GM18867 (cell line): ENCODE data around the gene CCDC190.
"Not testable (repeated sequence)": the region's sequence is repeated elsewhere in the genome, so short reads cannot be mapped to it uniquely, and the experiment has no call there.

Experiments
- ATAC-seq: cut with Tn5 transposase; IDR thresholded peaks from one replicate; pipeline ENCODE4 v1.9.1; 2021; ENCODE audit warnings: mild to moderate bottlenecking, moderate library complexity; ENCODE audit not compliant: unreplicated experiment

CCDC190 gene

DNA sequence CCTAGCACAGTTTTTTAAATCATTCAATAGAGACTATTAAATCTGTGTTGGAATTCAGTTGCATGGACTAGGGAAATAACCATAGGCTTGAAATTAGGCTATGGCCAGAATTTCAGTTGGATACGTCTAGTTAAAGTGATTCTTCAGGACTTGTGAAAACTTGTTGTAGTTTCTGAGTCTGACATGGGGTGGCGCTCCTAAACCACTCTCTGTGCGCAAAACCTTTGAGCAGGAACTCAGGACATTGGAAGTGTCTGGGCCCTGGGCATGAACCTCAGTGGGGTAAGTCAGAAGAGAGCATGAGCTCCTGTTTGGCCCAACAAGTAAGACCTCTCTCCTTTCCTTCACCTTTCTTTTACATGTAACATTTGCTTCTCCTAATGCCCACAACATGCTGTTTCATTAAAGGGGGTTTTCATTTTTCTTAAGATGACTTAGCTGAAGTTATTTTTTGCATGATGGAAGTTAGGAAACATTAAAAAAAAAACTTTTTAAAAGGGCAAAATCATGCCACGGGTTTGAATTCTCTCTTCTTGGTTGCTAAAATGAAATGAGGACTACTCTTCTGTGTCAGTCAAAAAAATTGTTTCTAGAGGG, 17.1 kb upstream of the CCDC190 start:
- ATAC-seq: no peak

DNA sequence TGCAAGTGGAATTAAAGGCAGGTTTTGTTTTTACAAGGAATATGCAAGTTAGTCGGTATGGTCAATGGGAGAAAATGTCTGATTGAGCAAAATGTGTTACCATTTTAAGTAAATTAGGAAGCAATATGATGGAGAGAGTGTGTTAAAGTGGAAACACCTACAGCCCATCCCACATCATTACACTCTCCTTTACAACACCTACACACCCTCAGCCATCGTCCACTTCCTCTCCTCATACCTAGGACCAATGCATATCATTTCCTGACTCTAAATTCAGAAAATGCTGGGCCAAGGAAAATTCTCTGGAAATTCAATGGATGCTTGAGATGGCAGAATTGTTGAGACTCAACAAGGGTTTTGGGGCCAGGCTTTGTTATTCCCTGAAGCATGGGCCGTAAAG, 16.4 kb upstream of the CCDC190 start:
- ATAC-seq: no peak

DNA sequence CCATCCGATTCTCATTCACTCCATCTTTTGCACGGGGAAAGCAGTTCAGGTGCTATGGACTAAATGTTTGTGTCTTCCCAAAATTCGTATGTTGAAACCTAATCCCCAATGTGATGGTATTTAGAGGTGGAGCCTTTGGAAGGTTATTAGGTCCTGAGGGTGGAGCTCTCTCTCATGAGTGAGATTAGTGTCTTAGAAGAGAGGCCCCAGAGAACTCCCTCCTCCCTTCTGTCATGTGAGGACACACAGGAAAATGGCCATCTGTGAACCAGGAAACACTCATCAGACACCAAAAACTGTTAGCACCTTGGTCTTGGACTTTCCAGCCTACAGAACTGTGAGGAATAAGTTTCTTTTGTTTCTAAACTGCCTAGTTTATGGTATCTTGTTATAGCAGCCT, 15.8 kb upstream of the CCDC190 start:
- ATAC-seq: no peak

DNA sequence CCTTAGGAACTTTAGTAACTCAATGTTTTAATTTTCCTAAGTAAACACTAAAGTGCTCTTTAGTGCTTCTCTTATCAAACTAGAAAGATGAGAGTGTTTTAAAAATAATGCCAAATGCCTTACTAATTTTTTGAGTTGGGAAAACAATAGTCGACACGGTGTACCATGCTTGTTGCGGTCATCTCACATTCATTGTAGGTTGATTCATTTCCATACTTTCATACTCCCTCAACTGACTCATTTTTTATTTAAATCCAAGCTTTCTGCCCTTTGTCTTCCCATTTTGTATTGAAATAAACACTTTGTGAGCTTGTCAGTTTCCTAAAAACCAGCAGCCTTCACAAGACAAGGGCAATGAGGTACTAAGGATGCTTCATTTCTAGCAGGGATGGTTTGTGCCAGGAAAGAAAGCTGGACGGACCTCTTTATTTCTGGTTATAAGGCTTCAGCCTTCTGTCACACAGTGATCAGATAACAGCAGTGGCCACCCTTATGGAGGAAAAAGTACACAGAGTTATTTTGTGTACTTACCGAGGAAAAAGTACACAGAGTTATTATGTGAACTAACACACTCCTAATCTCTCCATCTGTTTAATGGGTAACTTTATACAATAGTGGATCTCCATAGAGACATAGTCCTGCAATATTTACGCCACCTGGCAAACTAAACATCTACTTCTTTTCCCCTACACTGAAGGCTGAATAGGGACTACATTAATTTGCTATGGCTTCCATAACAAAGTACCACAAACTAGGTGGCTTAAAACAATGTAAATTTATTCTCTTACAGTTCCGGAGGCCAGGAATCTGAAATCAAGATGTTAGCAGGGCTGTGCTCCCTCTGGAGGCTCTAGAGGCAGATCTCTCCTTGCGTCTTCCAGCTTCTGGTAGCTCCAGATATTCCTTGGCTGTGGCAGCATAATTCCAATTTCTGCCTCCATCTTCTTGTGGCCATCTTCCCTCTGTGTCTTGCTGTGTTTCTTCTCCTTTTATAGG, 13.0 kb upstream of the CCDC190 start:
- ATAC-seq: no peak

DNA sequence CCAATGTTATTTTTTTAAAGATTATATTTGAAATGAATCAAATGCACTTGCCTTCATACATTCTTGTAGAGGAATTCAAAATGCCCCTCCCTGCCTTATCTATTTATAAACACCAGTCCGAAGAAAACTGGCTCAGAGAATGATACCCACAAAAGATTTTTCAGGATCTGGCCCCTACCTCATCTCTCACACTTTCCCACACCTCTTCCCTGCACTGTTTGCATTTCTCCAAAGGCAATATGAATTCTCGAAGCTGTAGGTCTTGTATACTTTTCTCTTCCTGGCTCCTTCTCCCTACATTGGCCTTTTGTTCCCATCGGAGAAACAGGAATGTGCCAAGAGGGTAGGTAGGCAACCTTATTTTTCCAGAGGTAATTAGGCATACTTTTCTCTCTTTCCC, 12.0 kb upstream of the CCDC190 start:
- no peak for ATAC-seq

DNA sequence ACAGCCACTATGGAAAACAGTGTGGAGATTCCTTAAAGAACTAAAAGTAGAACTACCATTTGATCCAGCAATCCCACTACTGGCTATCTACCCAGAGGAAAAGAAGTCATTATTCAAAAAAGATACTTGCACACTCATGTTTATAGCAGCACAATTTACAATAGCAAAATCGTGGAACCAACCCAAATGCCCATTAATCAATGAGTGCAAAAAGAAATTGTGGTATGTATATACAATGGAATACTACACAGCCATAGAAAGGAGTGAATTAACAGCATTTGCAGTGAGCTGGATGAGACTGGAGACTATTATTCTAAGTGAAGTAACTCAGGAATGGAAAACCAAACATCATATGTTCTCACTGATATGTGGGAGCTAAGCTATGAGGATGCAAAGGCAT, 10.4 kb upstream of the CCDC190 start:
- ATAC-seq: not testable (repeated sequence)

DNA sequence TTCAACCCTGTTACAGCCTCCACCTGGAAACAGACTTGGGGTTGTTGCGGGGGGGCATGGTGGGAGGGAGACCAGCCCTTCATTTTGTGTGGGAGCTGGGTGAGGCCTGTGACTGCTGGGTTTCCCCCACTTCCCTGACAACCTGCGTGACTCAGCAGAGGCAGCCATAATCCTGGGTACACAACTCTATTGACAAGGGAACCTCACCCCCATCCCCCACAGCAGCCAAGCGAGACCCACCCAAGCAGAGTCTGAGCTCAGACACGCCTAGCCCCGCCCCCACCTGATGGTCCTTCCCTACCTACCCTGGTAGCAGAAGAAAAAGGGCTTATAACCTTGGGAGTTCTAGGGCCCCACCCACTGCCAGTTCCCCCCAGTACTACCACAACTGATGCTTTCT, 8.0 kb upstream of the CCDC190 start:
- ATAC-seq: no peak

DNA sequence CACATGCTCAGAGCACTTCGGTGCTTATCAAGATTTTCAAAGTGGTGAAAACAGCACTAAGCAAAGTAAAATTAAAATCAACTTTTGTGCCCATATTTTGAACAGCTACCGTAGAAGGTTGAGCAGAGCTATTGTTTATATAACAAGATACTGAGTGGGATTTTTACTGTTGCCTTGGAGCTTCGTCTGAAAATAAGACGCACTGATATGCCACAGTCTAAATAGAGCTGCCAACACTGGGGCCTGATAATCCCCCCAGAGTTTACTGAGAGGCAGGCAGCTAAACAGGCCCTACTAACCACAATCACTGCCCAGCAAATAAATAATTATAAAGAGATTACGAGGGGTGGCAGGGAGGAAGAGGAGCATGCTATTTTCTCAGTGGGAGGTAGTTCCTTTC, 650 bp upstream of the CCDC190 start:
- ATAC-seq: no peak

DNA sequence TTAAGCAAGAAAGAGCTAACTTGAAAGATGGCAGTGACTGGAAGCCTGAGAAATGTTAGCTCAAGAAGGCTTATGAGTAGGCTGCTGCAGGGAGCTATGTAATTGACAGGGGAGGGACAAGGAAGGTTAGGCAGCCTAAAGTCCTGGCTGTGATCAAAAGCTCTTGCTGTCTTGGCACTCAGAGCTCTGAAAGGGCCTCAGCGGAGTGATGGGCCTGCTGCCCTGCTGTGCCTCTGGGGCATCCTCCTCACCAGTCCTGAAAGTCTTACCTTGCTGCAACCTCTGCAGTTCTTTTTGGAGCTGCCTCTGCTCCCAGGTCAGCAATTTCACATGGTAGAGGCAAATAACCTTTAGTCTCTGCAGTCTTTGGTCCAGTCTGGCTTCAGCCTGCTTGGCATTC, 1.8 kb downstream of the CCDC190 start:
- ATAC-seq: no peak

DNA sequence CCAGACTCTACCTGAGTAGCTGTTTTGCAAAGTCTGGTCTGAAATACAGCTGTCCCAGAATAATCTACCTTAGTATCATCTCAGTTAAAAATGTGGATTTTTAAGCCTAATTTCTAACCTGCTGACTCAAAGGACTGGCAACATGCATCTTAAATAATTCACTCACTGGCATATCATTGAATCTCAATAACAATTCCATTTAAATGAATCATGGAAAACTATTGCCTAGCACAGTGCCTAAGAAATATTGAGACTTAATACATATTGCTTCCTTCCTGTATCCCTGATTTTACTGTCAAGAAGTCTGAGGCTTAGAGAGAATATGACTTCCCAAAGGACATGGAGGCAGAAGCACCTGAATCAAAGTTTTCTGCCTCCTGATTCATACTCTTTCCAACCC, 3.1 kb downstream of the CCDC190 start:
- no peak for ATAC-seq

DNA sequence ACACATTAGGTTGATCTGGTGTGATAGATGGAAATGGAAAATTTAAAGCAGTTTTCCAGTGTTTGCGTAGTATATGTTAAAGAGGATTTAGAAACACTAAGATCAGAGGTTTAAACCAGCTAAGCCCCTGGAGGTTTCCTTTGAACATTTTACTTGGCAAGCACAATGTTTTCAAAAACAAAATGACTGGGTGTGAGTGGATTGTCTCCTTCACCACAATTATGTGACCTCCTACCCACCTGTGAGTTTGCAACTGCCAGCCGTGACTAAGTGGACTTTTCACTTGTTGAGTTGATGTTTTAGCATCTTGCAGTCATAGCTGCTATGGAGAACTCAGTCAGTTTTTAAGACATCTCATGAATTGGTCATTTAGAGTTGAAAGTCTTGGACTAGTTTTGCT, 4.7 kb downstream of the CCDC190 start:
- no peak for ATAC-seq

DNA sequence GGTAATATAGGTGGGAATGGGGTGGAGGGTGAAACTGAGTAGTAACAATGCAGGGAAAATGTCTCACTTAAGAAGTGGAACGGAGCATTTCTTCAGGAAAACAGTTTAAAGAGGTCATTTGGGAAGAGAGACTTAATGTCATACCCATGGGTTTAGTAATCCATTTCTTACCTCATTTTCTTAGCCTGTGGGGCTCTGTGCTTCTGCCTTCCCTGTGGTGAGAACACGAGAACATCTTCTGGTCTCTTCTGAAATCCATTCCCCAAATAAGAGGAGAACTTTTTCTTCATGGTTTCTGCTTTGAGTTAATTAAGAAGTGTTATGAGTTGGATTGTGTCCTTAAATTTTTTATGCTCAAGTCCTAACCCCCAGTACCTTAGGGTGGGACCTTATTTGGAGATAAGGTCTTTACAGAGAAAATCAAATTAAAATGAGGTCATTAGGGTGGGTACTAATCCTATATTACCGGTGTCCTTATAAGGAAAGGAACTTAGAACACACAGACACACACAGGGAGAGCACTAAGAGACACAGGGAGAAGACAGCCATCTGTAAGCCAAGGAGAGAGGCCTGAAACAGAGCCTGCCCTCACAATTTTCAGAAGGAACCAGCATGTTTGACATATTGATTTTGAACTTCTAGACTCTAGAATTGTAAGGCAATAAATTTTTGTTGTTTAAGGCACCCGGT, 5.4 kb downstream of the CCDC190 start:
- ATAC-seq: no peak

DNA sequence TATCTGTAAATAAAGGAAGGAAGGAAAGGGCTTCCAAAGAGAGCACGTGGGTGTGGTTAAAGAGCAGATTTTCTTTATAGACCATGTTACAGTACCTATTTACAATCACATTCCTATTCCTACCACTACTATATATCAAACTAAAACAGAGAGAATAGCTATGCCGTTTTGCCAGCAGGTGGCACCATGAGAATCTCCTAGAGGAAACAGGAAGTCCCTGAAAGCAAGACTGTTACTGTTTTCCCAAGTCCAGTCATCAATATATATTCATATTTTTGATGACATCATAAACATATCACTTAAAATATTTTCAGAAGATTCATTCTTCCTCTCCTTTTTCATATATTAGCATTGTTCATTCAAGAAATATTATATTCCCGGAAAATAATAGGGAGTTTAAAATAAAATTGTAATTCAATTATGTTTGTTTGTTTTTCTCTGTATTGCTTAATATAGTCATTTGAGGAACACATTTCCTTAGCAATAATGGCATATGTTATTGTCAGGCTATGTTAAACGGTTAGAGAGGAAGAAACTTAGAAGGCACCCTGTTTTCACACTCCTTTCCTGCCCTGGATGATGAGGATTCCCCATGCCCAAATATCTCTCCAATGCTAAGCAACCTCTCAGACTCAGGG, 6.6 kb downstream of the CCDC190 start:
- peak; percentile 91 for ATAC-seq

DNA sequence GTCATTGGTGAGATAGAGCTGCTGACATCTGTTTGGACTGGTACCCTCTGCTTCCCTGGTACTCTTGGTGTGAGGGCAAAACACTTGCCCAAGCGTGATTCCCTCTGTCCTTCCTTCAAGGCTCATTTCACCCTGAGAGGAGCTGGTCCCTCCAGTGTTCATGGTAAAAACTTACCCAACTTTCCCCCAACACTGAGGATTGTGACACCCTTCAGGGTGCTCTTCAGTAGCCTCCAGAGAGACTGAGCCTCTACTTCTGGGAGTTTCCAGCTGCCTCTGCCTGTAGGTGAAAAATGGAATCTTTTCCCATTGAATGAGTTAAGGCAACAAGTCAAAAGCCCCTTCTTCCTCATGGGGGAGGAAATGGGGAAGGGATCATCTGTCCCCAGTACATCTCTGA, 9.6 kb downstream of the CCDC190 start:
- no peak for ATAC-seq

DNA sequence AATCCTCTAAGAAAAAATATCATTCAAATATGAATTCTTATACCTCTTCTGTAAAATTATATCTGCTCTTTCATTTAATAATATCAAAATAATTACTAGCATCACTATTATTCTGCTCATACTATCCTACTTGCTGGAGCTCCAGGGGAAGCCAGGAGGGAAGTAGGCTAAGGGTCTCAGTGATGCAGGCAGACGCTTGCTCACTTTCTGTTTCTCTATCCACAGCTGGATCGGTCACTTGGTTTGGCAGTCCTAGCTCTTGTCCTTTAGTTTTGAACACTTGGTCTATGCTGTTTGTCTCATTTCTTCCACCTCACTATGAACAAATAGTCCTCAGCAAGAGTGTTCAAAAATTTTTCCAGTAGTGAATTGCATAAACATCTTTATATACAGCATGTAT, 11.3 kb downstream of the CCDC190 start:
- ATAC-seq: no peak

DNA sequence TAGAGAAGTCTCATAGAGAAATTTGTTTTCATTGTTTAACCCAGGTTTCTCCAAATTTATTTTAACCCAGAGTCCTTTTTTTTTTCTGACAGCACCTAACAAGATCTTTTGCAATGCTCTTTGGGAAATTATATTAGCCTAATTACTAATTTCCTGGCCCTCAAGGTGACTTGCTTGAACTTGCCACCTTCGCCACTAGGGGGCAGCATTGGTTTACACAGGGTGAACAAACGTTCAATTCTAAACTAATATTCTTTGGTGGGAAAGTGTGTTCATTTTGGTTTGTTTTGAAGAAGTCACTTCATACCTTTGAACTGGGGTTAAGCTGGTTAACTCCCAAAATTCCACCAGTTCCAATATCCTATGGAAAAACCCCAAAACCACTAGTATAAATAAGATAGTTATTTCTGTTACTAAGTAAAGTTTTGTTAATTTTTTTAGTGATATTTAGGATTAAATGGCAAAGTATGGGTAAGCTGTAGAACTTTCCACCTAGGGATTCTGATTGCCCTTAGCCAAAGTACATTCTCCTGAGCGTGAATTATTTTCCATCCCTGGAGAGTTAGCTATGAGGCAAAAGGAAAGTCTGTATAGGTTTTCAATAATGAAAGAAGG, 13.0 kb downstream of the CCDC190 start:
- ATAC-seq: peak; percentile 86

DNA sequence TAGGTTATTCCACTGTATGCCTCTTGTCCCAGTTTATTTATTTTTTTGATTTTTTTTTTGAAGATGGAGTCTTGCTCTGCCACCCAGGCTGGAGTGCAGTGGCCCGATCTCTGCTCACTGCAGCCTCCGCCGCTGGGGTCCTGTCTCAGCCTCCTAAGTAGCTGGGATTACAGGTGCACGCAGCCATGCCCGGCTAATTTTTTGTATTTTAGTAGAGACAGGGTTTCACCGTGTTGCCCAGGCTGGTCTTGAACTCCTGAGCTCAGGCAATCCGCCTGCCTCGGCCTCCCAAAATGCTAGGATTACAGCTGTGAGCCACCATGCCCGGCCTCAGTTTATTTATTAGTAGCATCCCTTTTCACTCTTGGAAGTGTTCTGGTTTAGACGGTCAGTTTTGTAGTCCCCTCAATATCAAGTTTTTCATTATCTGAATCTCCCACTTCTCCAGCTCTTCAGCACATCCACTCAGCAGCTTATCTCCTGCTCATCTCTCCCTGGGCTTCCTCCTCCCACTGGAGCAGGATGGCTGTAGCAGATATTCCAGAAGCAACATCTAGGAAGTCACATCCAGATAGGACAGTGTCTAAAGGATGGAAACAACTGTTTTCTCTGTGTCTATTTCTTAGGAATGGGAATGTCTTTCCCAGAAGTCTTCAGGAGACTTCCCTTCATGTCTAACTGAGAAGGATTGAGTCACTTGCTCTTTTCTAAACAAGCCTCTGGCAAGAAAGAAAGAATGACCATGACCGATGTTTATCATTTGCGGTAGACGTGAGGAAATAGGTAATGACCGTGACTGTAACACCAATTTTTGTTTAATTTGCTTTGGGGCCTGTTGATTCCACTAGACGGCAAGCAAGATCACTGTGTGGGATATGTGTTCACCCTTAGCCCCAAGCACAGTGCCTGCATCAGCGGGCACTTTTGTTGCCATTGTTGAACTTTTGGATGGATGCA, 14.4 kb downstream of the CCDC190 start:
- no peak for ATAC-seq

DNA sequence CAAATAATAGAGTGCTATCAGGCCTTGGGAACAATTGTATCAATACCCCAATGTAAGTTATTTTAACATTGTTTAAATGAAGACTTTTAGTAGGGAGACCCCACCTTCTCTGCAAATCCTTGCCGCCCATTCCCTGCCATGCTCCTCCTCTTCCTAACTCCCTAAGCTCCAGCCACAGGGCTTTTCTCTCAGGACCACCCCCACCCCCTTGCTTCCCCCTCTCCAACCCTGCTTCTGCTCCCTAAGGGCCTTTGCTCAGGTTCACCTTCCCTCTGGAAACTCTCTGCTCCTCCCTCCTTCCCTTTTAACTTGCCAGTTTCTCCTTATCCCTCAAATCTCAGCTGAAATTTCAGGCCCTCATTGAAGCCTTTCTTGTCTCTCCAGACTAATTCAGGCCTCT, 16.8 kb downstream of the CCDC190 start:
- ATAC-seq: no peak

DNA sequence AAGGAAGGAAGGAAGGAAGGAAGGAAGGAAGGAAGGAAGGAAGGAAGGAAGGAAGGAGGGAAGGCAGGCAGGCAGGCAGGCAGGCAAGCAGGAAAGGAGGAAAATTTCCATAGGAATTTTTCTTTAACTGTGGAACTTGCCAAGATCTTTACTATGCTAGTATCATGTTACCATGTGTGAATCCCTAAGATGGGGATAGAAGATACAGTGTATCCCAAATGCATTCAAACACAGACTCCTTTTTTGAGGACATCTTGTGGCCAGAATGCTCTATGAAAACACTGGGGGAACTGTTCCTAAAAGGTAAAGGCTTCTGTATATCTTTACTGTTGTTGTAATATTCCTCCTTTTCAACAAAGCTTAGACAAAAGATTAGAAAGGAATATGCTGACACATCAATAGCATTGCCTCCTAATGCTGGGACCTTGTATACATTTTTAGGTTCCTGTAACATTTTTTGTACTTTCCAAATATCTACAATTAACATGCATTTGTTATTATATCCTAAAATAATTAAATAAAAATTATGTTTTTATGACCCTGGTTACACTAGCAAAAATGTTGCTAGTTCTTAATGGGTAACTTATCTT, 20.6 kb downstream of the CCDC190 start:
- ATAC-seq: no peak
